GM19099 (cell line): ENCODE measurements around the gene PANK1.

Source experiments
- POLR2A ChIP-seq: IDR thresholded peaks from 3 replicates; pipeline ENCODE4 v1.6.1; 2011; ENCODE audit warnings: low read depth; ENCODE audit not compliant: insufficient read length; ENCODE audit errors: extremely low read depth

PANK1 gene

GRCh38 chr10:89609833-89610346 lies 35.2 kb downstream of the PANK1 start:
- no peak for TF ChIP-seq POLR2A

GRCh38 chr10:89604200-89604599 lies 40.8 kb downstream of the PANK1 start:
- no peak for TF ChIP-seq POLR2A

GRCh38 chr10:89602919-89603318 lies 42.1 kb downstream of the PANK1 start:
- no peak for TF ChIP-seq POLR2A

GRCh38 chr10:89601728-89602361 lies 43.2 kb downstream of the PANK1 start:
- TF ChIP-seq POLR2A, result no peak

GRCh38 chr10:89600041-89600440 lies 45.0 kb downstream of the PANK1 start:
- no peak for TF ChIP-seq POLR2A

- TF ChIP-seq POLR2A, result no peak
Observed at GRCh38 chr10:89593043-89593442, 52.0 kb downstream of the PANK1 start.

- TF ChIP-seq POLR2A, result no peak
Observed at GRCh38 chr10:89592539-89592938, 52.5 kb downstream of the PANK1 start.

- TF ChIP-seq POLR2A, result no peak
Observed at GRCh38 chr10:89591796-89592271, 53.2 kb downstream of the PANK1 start.

GRCh38 chr10:89591111-89591795 lies 53.8 kb downstream of the PANK1 start:
- TF ChIP-seq POLR2A, result no peak

GRCh38 chr10:89590326-89590725 lies 54.7 kb downstream of the PANK1 start:
- TF ChIP-seq POLR2A, result no peak

- TF ChIP-seq POLR2A, result no peak
Observed at GRCh38 chr10:89589101-89589720, 55.8 kb downstream of the PANK1 start.

- TF ChIP-seq POLR2A, result no peak
Observed at GRCh38 chr10:89588671-89589070, 56.4 kb downstream of the PANK1 start.

- TF ChIP-seq POLR2A, result no peak
Observed at GRCh38 chr10:89582022-89582421, 63.0 kb downstream of the PANK1 start.

GRCh38 chr10:89580243-89580642 lies 64.8 kb downstream of the PANK1 start:
- no peak for TF ChIP-seq POLR2A

GRCh38 chr10:89576696-89577095 lies 68.3 kb downstream of the PANK1 start:
- no peak for TF ChIP-seq POLR2A

GRCh38 chr10:89576022-89576421 lies 69.0 kb downstream of the PANK1 start:
- no peak for TF ChIP-seq POLR2A

- no peak for TF ChIP-seq POLR2A
Observed at GRCh38 chr10:89575031-89575430, 70.0 kb downstream of the PANK1 start.

- TF ChIP-seq POLR2A, result no peak
Observed at GRCh38 chr10:89574368-89574767, 70.7 kb downstream of the PANK1 start.
